Upper lobe of left lung (tissue), 6 donors: ENCODE measurements around the gene PTPRG. TPM values are rescaled to one million over a fixed set of nuclear protein-coding genes. Genes with fewer than 3 reads are reported as not detected.

Source experiments
- ATAC-seq, 2 donors: fragments of 200-7000 bp; cut with Tn5 transposase; one replicate each; pipeline ENCODE4 v1.9.1; 2022; ENCODE audit warnings: mild to moderate bottlenecking in 2 of 2, moderate library complexity in 2 of 2; ENCODE audit not compliant: low FRiP score in 2 of 2
- DNase-seq, 2 donors: peaks; one replicate each; pipeline ENCODE4 v3.0.0-alpha.2; 2019 to 2020
- H3K27ac ChIP-seq, 4 donors: fragments of 200-600 bp; sonication (generic); one replicate each; pipeline ENCODE4 v1.5.1; 2016 to 2019
- H3K27me3 ChIP-seq, 4 donors: fragments of 200-600 bp; sonication (generic); one replicate each; pipeline ENCODE4 v1.5.1; 2017 to 2019
- H3K36me3 ChIP-seq, 4 donors: fragments of 200-600 bp; sonication (generic); one replicate each; pipeline ENCODE4 v1.5.1; 2016 to 2019
- H3K4me1 ChIP-seq, 4 donors: fragments of 200-600 bp; sonication (generic); one replicate each; pipeline ENCODE4 v1.5.1; 2018 to 2019
- H3K4me3 ChIP-seq, 4 donors: fragments of 200-600 bp; sonication (generic); one replicate each; pipeline ENCODE4 v1.5.1; 2017 to 2019; ENCODE audit warnings: mild to moderate bottlenecking in 2 of 4, moderate library complexity in 1 of 4
- H3K9me3 ChIP-seq, 4 donors: fragments of 200-600 bp; sonication (generic); one replicate each; pipeline ENCODE4 v1.5.1; 2018 to 2019
- EP300 ChIP-seq, 4 donors: sonication (generic); formaldehyde crosslinking; IDR thresholded peaks; one replicate each; pipeline ENCODE4 v1.5.1; 2017; ENCODE audit warnings: antibody characterized with exemption in 4 of 4, control low read depth in 2 of 4
- POLR2A ChIP-seq, 4 donors: fragments of 450-650 bp; IDR thresholded peaks; one replicate each; pipeline ENCODE4 v1.5.1; 2016 to 2017; ENCODE audit warnings: antibody characterized with exemption in 4 of 4, mild to moderate bottlenecking in 2 of 4
- POLR2AphosphoS5 ChIP-seq, 2 donors: sonication (generic); formaldehyde crosslinking; IDR thresholded peaks; one replicate each; pipeline ENCODE4 v1.5.1; 2017; ENCODE audit warnings: antibody characterized with exemption in 2 of 2
- WGBS, 2 donors: methylation state at CpG; one replicate each; pipeline ENCODE4 v1.1.5; 2017 to 2018; 5-methylcytosine and 5-hydroxymethylcytosine counted together
- total RNA-seq, 6 donors: library from RNA; depleted of rRNA in 4 of 6; stranded (reverse); fragments of >200 nt in 4 of 6; gene quantifications; one replicate each; pipeline versions ENCODE4 v1.1.0 to v1.2.1, GENCODE V29; 2016 to 2021
- TF ChIP-seq, protein P1 (sequence below), 6 experiments: fragments of 450-650 bp in 4 of 6; fragments of 200-600 bp in 2 of 6; sonication (generic) in 2 of 6; IDR thresholded peaks; one replicate each; pipeline ENCODE4 v1.5.1; 2016 to 2019; ENCODE audit warnings: antibody characterized with exemption in 6 of 6
- donor health status: DM: no; HTN: no; CAD: no; lungs with moderate emphysema.
- donor health status: DM: no; HTN: yes; CAD: no; lungs with severe emphysema.

The PTPRG gene
- total RNA-seq, 6 donors from 2014 or later, result 58.7 to 101 (median 68.8) TPM

DNA sequence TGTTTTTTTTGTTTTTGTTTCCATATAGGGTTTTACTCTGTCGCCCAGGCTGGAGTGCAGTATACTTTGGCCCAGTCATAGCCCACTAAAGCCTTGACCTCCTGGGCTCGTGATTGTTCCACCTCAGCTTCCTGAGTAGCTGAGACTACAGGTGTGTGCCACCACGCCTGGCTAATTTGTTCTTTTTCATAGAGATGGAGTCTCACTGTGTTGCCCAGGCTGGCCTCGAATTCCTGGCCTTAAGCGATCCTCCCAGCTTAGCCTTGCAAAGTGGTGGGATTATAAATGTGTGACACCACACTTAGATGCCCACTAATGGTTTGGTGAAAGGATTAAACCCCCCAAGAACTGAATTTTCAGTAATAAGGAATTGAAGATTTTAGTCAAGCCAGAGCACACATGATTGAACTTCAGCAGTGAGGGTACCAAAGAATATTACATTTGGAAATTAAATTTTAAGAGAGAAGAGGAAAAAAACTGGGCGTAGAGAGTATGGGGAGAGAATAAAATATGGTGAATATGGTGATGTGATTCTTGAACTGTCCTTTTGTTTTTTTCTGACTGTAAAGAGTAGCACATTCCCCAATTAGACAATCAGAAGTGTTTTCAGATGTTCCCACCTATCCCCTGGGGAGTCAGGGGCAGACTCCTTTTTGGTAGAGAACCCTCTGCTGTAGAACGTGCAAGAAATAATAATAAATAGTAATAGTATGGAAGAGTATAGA, 208.1 kb downstream of the PTPRG start:
- DNase-seq, result no peak
- Histone ChIP-seq H3K36me3 (no peaks in the 10 kb centered on the region), H3K27ac (no peak overlapping the region), H3K4me1 (peaks cover 0 to 3% (median 1%) of the 10 kb centered on the region in 4 donors), H3K4me3 (no peak overlapping the region), H3K9me3 (no peaks in the 10 kb centered on the region), H3K27me3 (no peaks in the 10 kb centered on the region)
- no peak for ATAC-seq
- WGBS, 2 donors, result 88 to 92% methylated on average over 7 of the region's 7 CpGs
- TF ChIP-seq POLR2AphosphoS5 (IDR thresholded peaks at IDR 0.05), result no peak

DNA sequence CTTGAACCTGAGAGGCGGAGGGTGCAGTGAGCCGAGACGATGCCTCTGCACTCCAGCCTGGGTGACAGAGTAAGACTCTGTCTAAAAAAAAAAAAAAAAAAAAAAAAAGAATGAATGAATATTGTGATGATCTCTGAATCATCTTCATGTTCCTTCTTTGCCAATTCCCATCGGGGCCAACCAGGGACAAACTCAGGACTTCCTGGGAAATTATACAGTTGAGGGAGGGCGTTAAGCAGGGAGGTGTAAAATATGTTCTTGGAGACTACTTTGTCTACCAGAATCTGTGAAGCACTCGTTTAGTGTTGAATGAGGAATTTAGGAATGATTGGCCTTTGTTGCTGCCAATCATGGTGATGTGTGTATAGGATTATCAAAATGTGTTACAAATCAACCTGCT, 210.6 kb downstream of the PTPRG start:
- Histone ChIP-seq H3K36me3 (no peaks in the 10 kb centered on the region), H3K27ac (no peak overlapping the region), H3K4me1 (peaks cover 0 to 7% (median 2%) of the 10 kb centered on the region in 4 donors), H3K9me3 (no peaks in the 10 kb centered on the region), H3K4me3 (no peak overlapping the region), H3K27me3 (no peaks in the 10 kb centered on the region)
- TF ChIP-seq POLR2A (IDR thresholded peaks at IDR 0.05), result no peak
- 87 to 88% methylated on average over 6 of the region's 6 CpGs for WGBS, 2 donors
- ATAC-seq (no peak), DNase-seq (no peak)

DNA sequence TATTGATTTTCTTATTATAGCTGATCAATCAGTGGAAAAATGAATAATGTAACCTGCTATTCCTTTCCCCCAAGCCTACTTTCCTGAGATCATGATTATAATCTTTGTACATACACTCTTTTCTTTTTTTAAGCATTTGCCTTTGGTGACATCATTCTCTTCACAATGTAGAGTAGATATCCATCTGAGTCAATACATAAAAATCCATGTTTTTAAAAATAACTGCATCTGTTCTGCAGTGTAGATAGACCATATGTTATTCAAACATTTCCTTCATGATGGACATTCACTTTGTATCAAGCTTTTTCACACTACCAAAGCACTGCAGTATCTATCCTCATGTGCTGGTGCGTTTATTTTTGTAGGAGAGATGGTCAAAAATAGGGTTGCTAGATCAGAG, 211.1 kb downstream of the PTPRG start:
- H3K9me3 ChIP-seq, result no peaks in the 10 kb centered on the region
- TF ChIP-seq EP300 (IDR thresholded peaks at IDR 0.05), result no peak
- TF ChIP-seq, protein P1, sequence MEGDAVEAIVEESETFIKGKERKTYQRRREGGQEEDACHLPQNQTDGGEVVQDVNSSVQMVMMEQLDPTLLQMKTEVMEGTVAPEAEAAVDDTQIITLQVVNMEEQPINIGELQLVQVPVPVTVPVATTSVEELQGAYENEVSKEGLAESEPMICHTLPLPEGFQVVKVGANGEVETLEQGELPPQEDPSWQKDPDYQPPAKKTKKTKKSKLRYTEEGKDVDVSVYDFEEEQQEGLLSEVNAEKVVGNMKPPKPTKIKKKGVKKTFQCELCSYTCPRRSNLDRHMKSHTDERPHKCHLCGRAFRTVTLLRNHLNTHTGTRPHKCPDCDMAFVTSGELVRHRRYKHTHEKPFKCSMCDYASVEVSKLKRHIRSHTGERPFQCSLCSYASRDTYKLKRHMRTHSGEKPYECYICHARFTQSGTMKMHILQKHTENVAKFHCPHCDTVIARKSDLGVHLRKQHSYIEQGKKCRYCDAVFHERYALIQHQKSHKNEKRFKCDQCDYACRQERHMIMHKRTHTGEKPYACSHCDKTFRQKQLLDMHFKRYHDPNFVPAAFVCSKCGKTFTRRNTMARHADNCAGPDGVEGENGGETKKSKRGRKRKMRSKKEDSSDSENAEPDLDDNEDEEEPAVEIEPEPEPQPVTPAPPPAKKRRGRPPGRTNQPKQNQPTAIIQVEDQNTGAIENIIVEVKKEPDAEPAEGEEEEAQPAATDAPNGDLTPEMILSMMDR (IDR thresholded peaks at IDR 0.05), result no peak
- no peaks in the 10 kb centered on the region for H3K27me3 ChIP-seq
- H3K36me3 ChIP-seq, result no peaks in the 10 kb centered on the region
- H3K4me3 ChIP-seq, result no peak overlapping the region
- 80 to 93% methylated on average over 1 of the region's 1 CpG for WGBS, 2 donors
- no peak for DNase-seq
- no peak overlapping the region for H3K27ac ChIP-seq
- H3K4me1 ChIP-seq, result peaks cover 0 to 7% (median 2%) of the 10 kb centered on the region in 4 donors
- ATAC-seq, result no peak

DNA sequence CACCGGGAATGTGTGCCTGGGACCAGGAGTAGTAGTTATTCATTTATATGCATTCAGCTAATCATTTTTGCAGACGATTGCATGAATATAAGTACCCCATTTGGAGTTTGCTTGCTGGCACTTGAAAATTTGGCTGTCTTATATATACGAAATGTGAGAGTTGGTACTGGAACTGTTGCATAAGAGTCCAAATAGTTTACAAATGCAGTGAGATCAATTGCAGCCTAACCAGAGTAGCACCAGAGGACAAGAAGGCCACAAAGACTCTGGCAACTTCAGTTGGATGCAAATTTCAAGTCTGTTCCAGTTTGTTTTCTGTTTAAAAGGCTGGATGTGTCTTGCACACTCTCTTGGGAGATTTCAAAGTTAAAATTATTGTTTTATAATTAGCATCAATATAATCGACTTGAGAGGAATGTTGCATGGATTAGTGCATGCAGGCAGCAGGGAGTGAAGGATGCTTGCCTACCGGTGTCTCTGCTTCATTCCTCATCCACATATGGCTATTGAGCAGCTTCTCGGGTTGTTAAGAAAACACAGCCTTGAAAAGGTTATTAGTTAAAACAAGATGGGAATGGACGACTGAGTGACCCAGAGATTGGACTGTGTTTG, 213.0 kb downstream of the PTPRG start:
- 70 to 71% methylated on average over 7 of the region's 7 CpGs for WGBS, 2 donors
- Histone ChIP-seq H3K4me3 (no peak overlapping the region), H3K36me3 (no peaks in the 10 kb centered on the region), H3K9me3 (no peaks in the 10 kb centered on the region), H3K4me1 (peaks cover 0 to 7% (median 2%) of the 10 kb centered on the region in 4 donors), H3K27me3 (no peaks in the 10 kb centered on the region), H3K27ac (no peak overlapping the region)
- no peak for TF ChIP-seq POLR2AphosphoS5 (IDR thresholded peaks at IDR 0.05)
- TF ChIP-seq, protein P1 (IDR thresholded peaks at IDR 0.05), result no peak
- no peak for TF ChIP-seq POLR2A (IDR thresholded peaks at IDR 0.05)
- DNase-seq (no peak), ATAC-seq (no peak)

DNA sequence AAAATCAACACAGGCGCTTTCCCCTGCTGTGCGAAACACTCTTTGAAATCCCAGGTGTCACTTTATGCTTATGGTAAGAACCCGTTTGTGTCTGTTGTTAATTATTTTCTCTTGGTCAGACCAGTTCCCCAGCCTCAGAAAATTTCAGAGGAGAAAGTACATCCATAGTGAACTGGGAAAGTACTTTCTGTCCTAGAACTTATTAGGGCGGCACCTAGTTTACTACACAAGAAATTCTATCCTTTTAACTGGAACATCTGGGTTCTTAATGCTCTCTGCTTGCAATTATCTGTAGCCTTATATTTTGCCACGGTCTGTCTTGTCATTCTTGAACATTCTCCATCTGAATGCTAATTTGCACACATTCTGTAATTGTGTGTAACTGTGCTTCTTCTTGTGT, 215.0 kb downstream of the PTPRG start:
- H3K4me1 ChIP-seq, result peaks cover 0 to 7% (median 2%) of the 10 kb centered on the region in 4 donors
- H3K27ac ChIP-seq, result no peak overlapping the region
- no peaks in the 10 kb centered on the region for H3K9me3 ChIP-seq
- H3K27me3 ChIP-seq, result no peaks in the 10 kb centered on the region
- TF ChIP-seq POLR2A (IDR thresholded peaks at IDR 0.05) (no peak), POLR2AphosphoS5 (IDR thresholded peaks at IDR 0.05) (no peak), EP300 (IDR thresholded peaks at IDR 0.05) (no peak)
- TF ChIP-seq, protein P1 (IDR thresholded peaks at IDR 0.05), result no peak
- WGBS, 2 donors, result 93% methylated on average over 5 of the region's 5 CpGs
- H3K4me3 ChIP-seq, result no peak overlapping the region
- no peak for ATAC-seq
- no peak for DNase-seq
- H3K36me3 ChIP-seq, result no peaks in the 10 kb centered on the region

DNA sequence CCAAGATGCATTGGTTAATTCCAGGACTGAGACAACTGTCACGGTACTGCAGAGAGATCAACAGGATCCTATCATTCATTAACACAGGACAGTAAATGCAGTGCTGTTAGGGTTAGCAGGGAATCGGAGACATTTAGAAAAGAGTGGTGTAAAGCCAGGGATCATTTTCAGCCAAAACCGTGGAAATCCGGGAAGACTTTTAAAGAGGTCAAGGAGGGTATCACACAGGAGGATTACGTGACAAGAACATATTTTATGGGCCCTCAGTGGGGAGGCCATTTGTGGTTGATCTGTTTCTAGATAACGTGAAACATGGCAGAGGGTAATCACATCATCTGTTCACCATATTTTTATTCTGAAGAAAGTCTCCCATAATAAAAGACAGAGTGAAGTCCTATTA, 216.1 kb downstream of the PTPRG start:
- DNase-seq, result no peak
- Histone ChIP-seq H3K36me3 (no peaks in the 10 kb centered on the region), H3K27me3 (no peaks in the 10 kb centered on the region), H3K9me3 (no peaks in the 10 kb centered on the region), H3K27ac (no peak overlapping the region), H3K4me3 (no peak overlapping the region), H3K4me1 (peaks cover 0 to 7% (median 2%) of the 10 kb centered on the region in 4 donors)
- TF ChIP-seq EP300 (IDR thresholded peaks at IDR 0.05), result no peak
- ATAC-seq, result no peak
- 84 to 88% methylated on average over 6 of the region's 6 CpGs for WGBS, 2 donors
